HG02642 (cell line): ENCODE data around the gene RSU1.

Experiments used
- ATAC-seq: cut with Tn5 transposase; IDR thresholded peaks from one replicate; pipeline ENCODE4 v1.9.1; 2021; ENCODE audit warnings: mild to moderate bottlenecking; ENCODE audit not compliant: unreplicated experiment, poor library complexity

RSU1 gene

GRCh38 chr10:16559236-16559773 is 257.9 kb downstream of the RSU1 start:
- no peak for ATAC-seq

- ATAC-seq: no peak
Observed at GRCh38 chr10:16547973-16548372, 269.3 kb downstream of the RSU1 start.

GRCh38 chr10:16545116-16545736 is 272.0 kb downstream of the RSU1 start:
- no peak for ATAC-seq

GRCh38 chr10:16544591-16544990 is 272.6 kb downstream of the RSU1 start:
- ATAC-seq: no peak

GRCh38 chr10:16544099-16544498 is 273.1 kb downstream of the RSU1 start:
- no peak for ATAC-seq
